Adrenal gland (tissue), 5 donors: ENCODE results near the gene MET.
"Not testable (repeated sequence)": the region's sequence is repeated elsewhere in the genome, so short reads cannot be mapped to it uniquely, and the experiment has no call there.

Experiments
- CTCF ChIP-seq, 6 experiments: fragments of 450-650 bp in 4 of 6; fragments of 200-600 bp in 2 of 6; sonication (generic) in 1 of 6; IDR thresholded peaks; 1 replicate in 5 of 6; 2 replicates in 1 of 6; pipeline versions ENCODE4 v1.5.1 to v1.8.0; 2016 to 2021; ENCODE audit warnings: antibody characterized with exemption in 6 of 6, mild to moderate bottlenecking in 2 of 6, moderate library complexity in 1 of 6
- POLR2A ChIP-seq, 2 donors: fragments of 450-650 bp; IDR thresholded peaks; one replicate each; pipeline ENCODE4 v1.6.1; 2017; ENCODE audit warnings: antibody characterized with exemption in 2 of 2, mild to moderate bottlenecking in 2 of 2, moderate library complexity in 1 of 2
- donor health status: DM: no; HTN: no; CAD: no.

- TF ChIP-seq CTCF, POLR2A (IDR thresholded peaks at IDR 0.05): not testable (repeated sequence)
These were observed 87.6 kb downstream of the MET start for GRCh38 chr7:116759642-116760041.
